ENCODE measurements around the gene EPHA10. TPM values are rescaled to one million over a fixed set of nuclear protein-coding genes. Genes with fewer than 3 reads are reported as not detected.

EPHA10 gene
- total and polyA plus RNA-seq, 3 donors from 2014 or later = 55.3 to 71.7 (median 64.2) TPM

GRCh38 chr1:37699147-37699546, 65.8 kb downstream of the EPHA10 start:
- Histone ChIP-seq H3K27me3 (no peaks in the 10 kb centered on the region), H3K9me3 (no peaks in the 10 kb centered on the region), H3K4me3 (no peak overlapping the region), H3K27ac (no peak overlapping the region), H3K4me1 (no peaks in the 10 kb centered on the region), H3K36me3 (ENCODE audit: low read depth, missing control alignments) (no peaks in the 10 kb centered on the region)
- no peak for DNase-seq
- intact Hi-C loops (cut with DNase I; ENCODE audit: low total_unique reads) = no loop called here
- 90 to 93% methylated on average over 7 of the region's 7 CpGs for WGBS, 2 donors
- TF ChIP-seq CTCF (IDR thresholded peaks at IDR 0.05) (no peak), POLR2A (IDR thresholded peaks at IDR 0.05) (no peak)

GRCh38 chr1:37697737-37698136, 67.2 kb downstream of the EPHA10 start:
- intact Hi-C loops (cut with DNase I; ENCODE audit: low total_unique reads) = no loop called here
- no peaks in the 10 kb centered on the region for H3K4me1 ChIP-seq
- H3K9me3 ChIP-seq = no peaks in the 10 kb centered on the region
- H3K27me3 ChIP-seq = no peaks in the 10 kb centered on the region
- no peak for DNase-seq
- TF ChIP-seq POLR2A (IDR thresholded peaks at IDR 0.05) = no peak
- TF ChIP-seq CTCF (IDR thresholded peaks at IDR 0.05) = no peak
- 91 to 92% methylated on average over 2 of the region's 2 CpGs for WGBS, 2 donors
- no peak overlapping the region for H3K4me3 ChIP-seq
- no peaks in the 10 kb centered on the region for H3K36me3 ChIP-seq (ENCODE audit: low read depth, missing control alignments)
- no peak overlapping the region for H3K27ac ChIP-seq

- DNase-seq = no peak
- Histone ChIP-seq H3K4me1 (no peaks in the 10 kb centered on the region), H3K27me3 (no peaks in the 10 kb centered on the region), H3K27ac (no peak overlapping the region), H3K9me3 (no peaks in the 10 kb centered on the region), H3K4me3 (no peak overlapping the region), H3K36me3 (ENCODE audit: low read depth, missing control alignments) (no peaks in the 10 kb centered on the region)
- TF ChIP-seq POLR2A (IDR thresholded peaks at IDR 0.05) (no peak), CTCF (IDR thresholded peaks at IDR 0.05) (no peak)
- 92 to 95% methylated on average over 2 of the region's 2 CpGs for whole genome bisulfite sequencing, 2 donors
- intact Hi-C loops (cut with DNase I; ENCODE audit: low total_unique reads) = no loop called here
Measured at GRCh38 chr1:37697090-37697489, 67.8 kb downstream of the EPHA10 start.

- H3K4me1 ChIP-seq = peaks cover 16% of the 10 kb centered on the region
- TF ChIP-seq POLR2A (IDR thresholded peaks at IDR 0.05) (no peak), CTCF (IDR thresholded peaks at IDR 0.05) (no peak)
- 0 to 1% methylated on average over 11 to 16 of the region's 16 CpGs for WGBS, 2 donors
Measured at GRCh38 chr1:37692834-37693175, 72.1 kb downstream of the EPHA10 start.

DNA sequence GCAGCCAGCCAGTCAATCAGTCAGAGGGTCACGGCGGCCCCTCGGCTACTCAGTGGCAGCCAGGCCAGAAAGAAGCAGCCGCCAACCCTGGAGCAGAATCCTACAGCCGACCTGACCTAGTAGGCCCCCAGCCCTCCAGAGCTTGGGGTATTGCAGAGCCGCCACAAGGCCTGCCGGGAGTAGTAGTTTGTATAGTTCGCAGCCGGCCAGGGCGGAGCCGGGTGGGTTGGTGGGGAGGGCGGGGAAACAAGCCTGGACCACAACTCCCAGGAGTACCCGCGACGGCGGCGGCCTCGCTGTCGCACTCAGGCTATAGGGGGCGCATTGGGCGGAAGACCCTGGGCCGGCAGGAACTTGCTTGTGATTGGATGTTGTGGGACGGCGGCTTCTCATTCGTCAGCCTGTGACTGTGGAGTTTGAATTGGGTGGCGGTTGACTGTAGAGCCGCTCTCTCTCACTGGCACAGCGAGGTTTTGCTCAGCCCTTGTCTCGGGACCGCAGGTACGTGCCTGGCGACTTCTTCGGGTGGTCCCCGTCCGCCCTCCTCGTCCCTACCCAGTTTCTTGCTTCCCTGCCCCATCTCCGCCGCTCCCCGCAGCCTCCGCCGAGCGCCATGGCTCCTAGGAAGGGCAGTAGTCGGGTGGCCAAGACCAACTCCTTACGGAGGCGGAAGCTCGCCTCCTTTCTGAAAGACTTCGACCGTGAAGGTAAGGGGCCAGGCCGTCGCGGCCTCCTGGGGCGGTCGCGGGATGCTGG, 72.7 kb downstream of the EPHA10 start, which contains the start of gene CDCA8:
Gene CDCA8 (plus strand): TSS at position 439 of the 756 bp plus-strand sequence. CDS start 175 bp downstream, at position 614.
- DNase-seq = peak; percentile 99
- peak within 1 kb of the TSS; percentile 60 to 78 for H3K27ac ChIP-seq
- WGBS, 2 donors = 0% methylated on average over 4 to 54 of the region's 54 CpGs
- no peaks in the 10 kb centered on the region for H3K9me3 ChIP-seq
- intact Hi-C loops (cut with DNase I; ENCODE audit: low total_unique reads) = no loop called here
- H3K27me3 ChIP-seq = no peaks in the 10 kb centered on the region
- H3K4me3 ChIP-seq = peak within 1 kb of the TSS; percentile 84 to 86
- TF ChIP-seq POLR2A (IDR thresholded peaks at IDR 0.05) (no peak), CTCF (IDR thresholded peaks at IDR 0.05) (peak in 2 of 3 experiments; percentile 56 to 70)
- peaks cover 16% of the 10 kb centered on the region for H3K4me1 ChIP-seq
- H3K36me3 ChIP-seq (ENCODE audit: low read depth, missing control alignments) = no peaks in the 10 kb centered on the region

More at GRCh38 chr1:37692834-37693175, 72.1 kb downstream of the EPHA10 start:
- no peaks in the 10 kb centered on the region for H3K36me3 ChIP-seq (ENCODE audit: low read depth, missing control alignments)
- intact Hi-C loops (cut with DNase I; ENCODE audit: low total_unique reads) = no loop called here
- H3K9me3 ChIP-seq = no peaks in the 10 kb centered on the region
- peak; percentile 20 for DNase-seq
- H3K27me3 ChIP-seq = no peaks in the 10 kb centered on the region
- no peak overlapping the region for H3K27ac ChIP-seq
- peak overlapping the region; percentile 84 to 86 for H3K4me3 ChIP-seq

All from testis (tissue), 3 donors.